GM23338 (cell line): ENCODE measurements around the gene ZPR1. TPM values are rescaled to one million over a fixed set of nuclear protein-coding genes. Genes with fewer than 3 reads are reported as not detected.

Experiments
- ATAC-seq: fragments of 200-7000 bp; cut with Tn5 transposase; 3 replicates; pipeline ENCODE4 v1.9.1; 2020
- DNase-seq: peaks from one replicate; pipeline ENCODE4 v3.0.0-alpha.2; 2015; ENCODE audit warnings: low spot score
- H2AFZ ChIP-seq: fragments of 200-600 bp; sonication (generic); 2 replicates; pipeline ENCODE4 v1.8.0; 2016; ENCODE audit warnings: antibody characterized with exemption, mild to moderate bottlenecking, moderate library complexity
- H3F3A ChIP-seq: fragments of 200-600 bp; sonication (generic); replicated peaks from 2 replicates; pipeline ENCODE4 v1.8.0; 2017; ENCODE audit warnings: antibody characterized with exemption, mixed run types, low read depth
- H3K27ac ChIP-seq: fragments of 200-600 bp; sonication (generic); 2 replicates; pipeline ENCODE4 v1.6.1; 2016; ENCODE audit warnings: low read depth
- H3K27me3 ChIP-seq: fragments of 200-600 bp; sonication (generic); 2 replicates; pipeline ENCODE4 v1.8.0; 2016; ENCODE audit warnings: mild to moderate bottlenecking, mixed run types, moderate library complexity; ENCODE audit not compliant: insufficient read depth
- H3K36me3 ChIP-seq: fragments of 200-600 bp; sonication (generic); 2 replicates; pipeline ENCODE4 v1.8.0; 2016; ENCODE audit warnings: mild to moderate bottlenecking; ENCODE audit not compliant: insufficient read depth
- H3K4me1 ChIP-seq: fragments of 200-600 bp; sonication (generic); 2 replicates; pipeline ENCODE4 v1.8.0; 2016; ENCODE audit warnings: mild to moderate bottlenecking, moderate library complexity; ENCODE audit not compliant: insufficient read depth
- H3K4me2 ChIP-seq: fragments of 200-600 bp; sonication (generic); 2 replicates; pipeline ENCODE4 v1.7.1; 2017; ENCODE audit warnings: mixed run types
- H3K4me3 ChIP-seq: fragments of 200-600 bp; sonication (generic); 2 replicates; pipeline ENCODE4 v1.6.1; 2016; ENCODE audit warnings: mixed run types
- H3K79me2 ChIP-seq: fragments of 200-600 bp; sonication (generic); replicated peaks from 2 replicates; pipeline ENCODE4 v1.8.0; 2017; ENCODE audit warnings: mild to moderate bottlenecking; ENCODE audit not compliant: insufficient read depth
- H3K9me2 ChIP-seq: fragments of 200-600 bp; sonication (generic); 2 replicates; pipeline ENCODE4 v1.8.0; 2017; ENCODE audit not compliant: insufficient read depth
- H4K20me1 ChIP-seq: fragments of 200-600 bp; sonication (generic); replicated peaks from 2 replicates; pipeline ENCODE4 v1.8.0; 2017; ENCODE audit warnings: mild to moderate bottlenecking; ENCODE audit not compliant: insufficient read depth
- H3K27ac Mint-ChIP-seq: 2 replicates; pipeline ENCODE4 v1.8.0; 2020; ENCODE audit warnings: inconsistent platforms, mild to moderate bottlenecking, moderate library complexity, mixed read lengths
- H3K27me3 Mint-ChIP-seq: 3 replicates; pipeline ENCODE4 v1.8.0; 2022; ENCODE audit warnings: low read depth, mild to moderate bottlenecking, moderate library complexity, mixed read lengths, inconsistent platforms; ENCODE audit not compliant: insufficient read depth, poor library complexity
- H3K36me3 Mint-ChIP-seq: 3 replicates; pipeline ENCODE4 v1.8.0; 2021; ENCODE audit warnings: low read depth, mild to moderate bottlenecking, inconsistent platforms, moderate library complexity, mixed read lengths
- H3K4me1 Mint-ChIP-seq: 3 replicates; pipeline ENCODE4 v1.8.0; 2020; ENCODE audit warnings: mild to moderate bottlenecking, inconsistent platforms, mixed read lengths
- H3K4me3 Mint-ChIP-seq: 3 replicates; pipeline ENCODE4 v1.8.0; 2021; ENCODE audit warnings: moderate library complexity, mild to moderate bottlenecking, inconsistent platforms, mixed read lengths
- H3K9me3 Mint-ChIP-seq: 3 replicates; pipeline ENCODE4 v1.8.0; 2020; ENCODE audit warnings: moderate library complexity, mild to moderate bottlenecking, inconsistent platforms, mixed read lengths
- EZH2phosphoT487 ChIP-seq: fragments of 200-600 bp; sonication (generic); IDR thresholded peaks from one replicate; pipeline ENCODE4 v1.8.1; 2018; ENCODE audit warnings: antibody characterized with exemption; ENCODE audit not compliant: unreplicated experiment
- JUNB ChIP-seq: IDR thresholded peaks from one replicate; pipeline ENCODE4 v1.6.1; 2016; ENCODE audit warnings: antibody characterized with exemption; ENCODE audit not compliant: unreplicated experiment
- STAT1 ChIP-seq: IDR thresholded peaks from one replicate; pipeline ENCODE4 v1.6.1; 2016; ENCODE audit warnings: antibody characterized with exemption; ENCODE audit not compliant: unreplicated experiment
- ZNF331 ChIP-seq: fragments of 250-450 bp; sonication (Bioruptor Pico); IDR thresholded peaks from 2 replicates; pipeline ENCODE4 v1.5.0; 2020; ENCODE audit warnings: low read depth, mild to moderate bottlenecking, moderate library complexity
- polyA plus RNA-seq: library from polyadenylated mRNA; unstranded; fragments of >200 nt; fragmentation: Nextera tagmentation; extraction: Ambion mirVana; gene quantifications from 2 replicates; pipeline ENCODE4 v1.2.1, GENCODE V29; 2016
- total RNA-seq: library from RNA; depleted of rRNA; stranded (reverse); fragments of >200 nt; shearing (Covaris generic); gene quantifications from 2 replicates; pipeline ENCODE4 v1.2.3, GENCODE V29; 2014
- TF ChIP-seq, protein P1 (sequence below): fragments of 250-450 bp; sonication (Bioruptor Pico); IDR thresholded peaks from 2 replicates; pipeline ENCODE4 v1.5.0; 2020; ENCODE audit warnings: mild to moderate bottlenecking, moderate library complexity
- TF ChIP-seq, protein P2 (sequence below): IDR thresholded peaks from one replicate; pipeline ENCODE4 v1.6.1; 2018; ENCODE audit warnings: antibody characterized with exemption; ENCODE audit not compliant: unreplicated experiment
- TF ChIP-seq, protein P3 (sequence below), 2 experiments: fragments of 200-600 bp in 1 of 2; sonication (generic) in 1 of 2; conservative IDR thresholded peaks; 2 replicates each; pipeline versions ENCODE4 v1.5.1 to v1.6.1; 2016 to 2017; ENCODE audit warnings: antibody characterized with exemption in 2 of 2, low read depth in 2 of 2, mild to moderate bottlenecking in 2 of 2, moderate library complexity in 1 of 2

ZPR1 gene
- total and polyA plus RNA-seq, 2 experiments from 2014 or later, result 55.4 to 96.7 TPM

DNA sequence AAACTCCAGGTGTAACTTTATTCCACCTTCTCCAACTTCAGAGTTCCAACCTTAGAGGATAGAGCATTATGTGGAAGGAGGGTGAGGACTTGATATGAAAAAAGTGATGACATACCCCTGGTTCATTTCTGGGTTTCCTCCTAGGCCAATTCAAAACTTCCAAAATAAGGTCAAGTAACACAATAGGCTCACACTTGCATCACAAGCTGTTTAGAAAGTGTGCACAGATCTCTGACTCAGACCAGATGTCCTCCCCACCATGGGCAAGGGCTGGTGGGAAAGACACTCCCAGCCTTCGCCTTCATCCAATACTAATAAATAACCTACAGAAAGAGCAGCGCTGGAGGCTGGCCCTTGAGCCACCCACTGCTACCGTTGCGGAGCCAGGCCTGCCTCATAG, 9.3 kb downstream of the ZPR1 start (continued):
- TF ChIP-seq, protein P1, sequence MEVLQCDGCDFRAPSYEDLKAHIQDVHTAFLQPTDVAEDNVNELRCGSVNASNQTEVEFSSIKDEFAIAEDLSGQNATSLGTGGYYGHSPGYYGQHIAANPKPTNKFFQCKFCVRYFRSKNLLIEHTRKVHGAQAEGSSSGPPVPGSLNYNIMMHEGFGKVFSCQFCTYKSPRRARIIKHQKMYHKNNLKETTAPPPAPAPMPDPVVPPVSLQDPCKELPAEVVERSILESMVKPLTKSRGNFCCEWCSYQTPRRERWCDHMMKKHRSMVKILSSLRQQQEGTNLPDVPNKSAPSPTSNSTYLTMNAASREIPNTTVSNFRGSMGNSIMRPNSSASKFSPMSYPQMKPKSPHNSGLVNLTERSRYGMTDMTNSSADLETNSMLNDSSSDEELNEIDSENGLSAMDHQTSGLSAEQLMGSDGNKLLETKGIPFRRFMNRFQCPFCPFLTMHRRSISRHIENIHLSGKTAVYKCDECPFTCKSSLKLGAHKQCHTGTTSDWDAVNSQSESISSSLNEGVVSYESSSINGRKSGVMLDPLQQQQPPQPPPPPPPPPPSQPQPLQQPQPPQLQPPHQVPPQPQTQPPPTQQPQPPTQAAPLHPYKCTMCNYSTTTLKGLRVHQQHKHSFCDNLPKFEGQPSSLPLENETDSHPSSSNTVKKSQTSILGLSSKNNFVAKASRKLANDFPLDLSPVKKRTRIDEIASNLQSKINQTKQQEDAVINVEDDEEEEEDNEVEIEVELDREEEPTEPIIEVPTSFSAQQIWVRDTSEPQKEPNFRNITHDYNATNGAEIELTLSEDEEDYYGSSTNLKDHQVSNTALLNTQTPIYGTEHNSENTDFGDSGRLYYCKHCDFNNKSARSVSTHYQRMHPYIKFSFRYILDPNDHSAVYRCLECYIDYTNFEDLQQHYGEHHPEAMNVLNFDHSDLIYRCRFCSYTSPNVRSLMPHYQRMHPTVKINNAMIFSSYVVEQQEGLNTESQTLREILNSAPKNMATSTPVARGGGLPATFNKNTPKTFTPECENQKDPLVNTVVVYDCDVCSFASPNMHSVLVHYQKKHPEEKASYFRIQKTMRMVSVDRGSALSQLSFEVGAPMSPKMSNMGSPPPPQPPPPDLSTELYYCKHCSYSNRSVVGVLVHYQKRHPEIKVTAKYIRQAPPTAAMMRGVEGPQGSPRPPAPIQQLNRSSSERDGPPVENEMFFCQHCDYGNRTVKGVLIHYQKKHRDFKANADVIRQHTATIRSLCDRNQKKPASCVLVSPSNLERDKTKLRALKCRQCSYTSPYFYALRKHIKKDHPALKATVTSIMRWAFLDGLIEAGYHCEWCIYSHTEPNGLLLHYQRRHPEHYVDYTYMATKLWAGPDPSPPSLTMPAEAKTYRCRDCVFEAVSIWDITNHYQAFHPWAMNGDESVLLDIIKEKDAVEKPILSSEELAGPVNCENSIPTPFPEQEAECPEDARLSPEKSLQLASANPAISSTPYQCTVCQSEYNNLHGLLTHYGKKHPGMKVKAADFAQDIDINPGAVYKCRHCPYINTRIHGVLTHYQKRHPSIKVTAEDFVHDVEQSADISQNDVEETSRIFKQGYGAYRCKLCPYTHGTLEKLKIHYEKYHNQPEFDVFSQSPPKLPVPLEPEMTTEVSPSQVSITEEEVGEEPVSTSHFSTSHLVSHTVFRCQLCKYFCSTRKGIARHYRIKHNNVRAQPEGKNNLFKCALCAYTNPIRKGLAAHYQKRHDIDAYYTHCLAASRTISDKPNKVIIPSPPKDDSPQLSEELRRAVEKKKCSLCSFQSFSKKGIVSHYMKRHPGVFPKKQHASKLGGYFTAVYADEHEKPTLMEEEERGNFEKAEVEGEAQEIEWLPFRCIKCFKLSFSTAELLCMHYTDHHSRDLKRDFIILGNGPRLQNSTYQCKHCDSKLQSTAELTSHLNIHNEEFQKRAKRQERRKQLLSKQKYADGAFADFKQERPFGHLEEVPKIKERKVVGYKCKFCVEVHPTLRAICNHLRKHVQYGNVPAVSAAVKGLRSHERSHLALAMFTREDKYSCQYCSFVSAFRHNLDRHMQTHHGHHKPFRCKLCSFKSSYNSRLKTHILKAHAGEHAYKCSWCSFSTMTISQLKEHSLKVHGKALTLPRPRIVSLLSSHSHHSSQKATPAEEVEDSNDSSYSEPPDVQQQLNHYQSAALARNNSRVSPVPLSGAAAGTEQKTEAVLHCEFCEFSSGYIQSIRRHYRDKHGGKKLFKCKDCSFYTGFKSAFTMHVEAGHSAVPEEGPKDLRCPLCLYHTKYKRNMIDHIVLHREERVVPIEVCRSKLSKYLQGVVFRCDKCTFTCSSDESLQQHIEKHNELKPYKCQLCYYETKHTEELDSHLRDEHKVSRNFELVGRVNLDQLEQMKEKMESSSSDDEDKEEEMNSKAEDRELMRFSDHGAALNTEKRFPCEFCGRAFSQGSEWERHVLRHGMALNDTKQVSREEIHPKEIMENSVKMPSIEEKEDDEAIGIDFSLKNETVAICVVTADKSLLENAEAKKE (CRISPR knock-in tag), result no peak
- no peak for TF ChIP-seq ZNF331 (CRISPR knock-in tag)
- no peak for TF ChIP-seq EZH2phosphoT487
- TF ChIP-seq, protein P2, sequence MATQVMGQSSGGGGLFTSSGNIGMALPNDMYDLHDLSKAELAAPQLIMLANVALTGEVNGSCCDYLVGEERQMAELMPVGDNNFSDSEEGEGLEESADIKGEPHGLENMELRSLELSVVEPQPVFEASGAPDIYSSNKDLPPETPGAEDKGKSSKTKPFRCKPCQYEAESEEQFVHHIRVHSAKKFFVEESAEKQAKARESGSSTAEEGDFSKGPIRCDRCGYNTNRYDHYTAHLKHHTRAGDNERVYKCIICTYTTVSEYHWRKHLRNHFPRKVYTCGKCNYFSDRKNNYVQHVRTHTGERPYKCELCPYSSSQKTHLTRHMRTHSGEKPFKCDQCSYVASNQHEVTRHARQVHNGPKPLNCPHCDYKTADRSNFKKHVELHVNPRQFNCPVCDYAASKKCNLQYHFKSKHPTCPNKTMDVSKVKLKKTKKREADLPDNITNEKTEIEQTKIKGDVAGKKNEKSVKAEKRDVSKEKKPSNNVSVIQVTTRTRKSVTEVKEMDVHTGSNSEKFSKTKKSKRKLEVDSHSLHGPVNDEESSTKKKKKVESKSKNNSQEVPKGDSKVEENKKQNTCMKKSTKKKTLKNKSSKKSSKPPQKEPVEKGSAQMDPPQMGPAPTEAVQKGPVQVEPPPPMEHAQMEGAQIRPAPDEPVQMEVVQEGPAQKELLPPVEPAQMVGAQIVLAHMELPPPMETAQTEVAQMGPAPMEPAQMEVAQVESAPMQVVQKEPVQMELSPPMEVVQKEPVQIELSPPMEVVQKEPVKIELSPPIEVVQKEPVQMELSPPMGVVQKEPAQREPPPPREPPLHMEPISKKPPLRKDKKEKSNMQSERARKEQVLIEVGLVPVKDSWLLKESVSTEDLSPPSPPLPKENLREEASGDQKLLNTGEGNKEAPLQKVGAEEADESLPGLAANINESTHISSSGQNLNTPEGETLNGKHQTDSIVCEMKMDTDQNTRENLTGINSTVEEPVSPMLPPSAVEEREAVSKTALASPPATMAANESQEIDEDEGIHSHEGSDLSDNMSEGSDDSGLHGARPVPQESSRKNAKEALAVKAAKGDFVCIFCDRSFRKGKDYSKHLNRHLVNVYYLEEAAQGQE, result no peak
- no peak for TF ChIP-seq STAT1

DNA sequence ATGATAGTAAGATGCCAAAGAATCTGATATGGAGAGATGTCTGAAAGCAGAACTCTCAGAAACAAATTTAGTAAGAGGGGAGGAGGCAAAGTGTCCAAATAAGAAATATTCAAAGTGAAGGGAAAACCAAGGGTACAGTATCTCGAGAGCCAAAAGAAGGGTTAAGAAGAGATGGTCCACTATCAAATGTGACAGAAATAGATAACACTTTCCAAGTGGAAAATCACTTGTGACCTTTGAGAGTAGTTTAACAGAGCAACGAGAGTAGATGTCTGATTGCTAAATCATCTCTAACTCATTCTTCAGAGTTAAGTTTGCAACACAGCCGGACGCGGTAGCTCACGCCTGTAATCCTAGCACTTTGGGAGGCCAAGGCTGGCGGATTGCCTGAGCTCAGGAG, 10.8 kb downstream of the ZPR1 start:
- H3K36me3 Mint-ChIP-seq, result peaks cover 53% of the 10 kb centered on the region
- H3K4me1 ChIP-seq, result peaks cover 9% of the 10 kb centered on the region; the same call in 1 of the 2 replicates
- DNase-seq, result no peak
- no peak overlapping the region for H3K4me3 ChIP-seq
- H3K36me3 ChIP-seq, result peaks cover 39% of the 10 kb centered on the region
- no peak overlapping the region for H3K27ac ChIP-seq
- no peaks in the 10 kb centered on the region for H3K9me3 Mint-ChIP-seq
- peaks cover 3% of the 10 kb centered on the region for H3K79me2 ChIP-seq
- H3K27me3 Mint-ChIP-seq, result peaks cover 4% of the 10 kb centered on the region
- H2AFZ ChIP-seq, result no peak overlapping the region
- H3K27me3 ChIP-seq, result no peaks in the 10 kb centered on the region
- H3K4me1 Mint-ChIP-seq, result peaks cover 9% of the 10 kb centered on the region
- H3K4me2 ChIP-seq, result no peak overlapping the region
- H3K4me3 Mint-ChIP-seq, result no peak overlapping the region
- H4K20me1 ChIP-seq, result peaks cover 8% of the 10 kb centered on the region; the same call in 1 of the 2 replicates
- H3F3A ChIP-seq, result 0 out of 2 replicates have a peak, but pooled peaks cover 5% of the 10 kb centered on the region
- no peak for ATAC-seq
- H3K9me2 ChIP-seq, result no peaks in the 10 kb centered on the region
- H3K27ac Mint-ChIP-seq, result no peak overlapping the region
- TF ChIP-seq JUNB, result no peak
- no peak for TF ChIP-seq EZH2phosphoT487
- TF ChIP-seq, protein P3, sequence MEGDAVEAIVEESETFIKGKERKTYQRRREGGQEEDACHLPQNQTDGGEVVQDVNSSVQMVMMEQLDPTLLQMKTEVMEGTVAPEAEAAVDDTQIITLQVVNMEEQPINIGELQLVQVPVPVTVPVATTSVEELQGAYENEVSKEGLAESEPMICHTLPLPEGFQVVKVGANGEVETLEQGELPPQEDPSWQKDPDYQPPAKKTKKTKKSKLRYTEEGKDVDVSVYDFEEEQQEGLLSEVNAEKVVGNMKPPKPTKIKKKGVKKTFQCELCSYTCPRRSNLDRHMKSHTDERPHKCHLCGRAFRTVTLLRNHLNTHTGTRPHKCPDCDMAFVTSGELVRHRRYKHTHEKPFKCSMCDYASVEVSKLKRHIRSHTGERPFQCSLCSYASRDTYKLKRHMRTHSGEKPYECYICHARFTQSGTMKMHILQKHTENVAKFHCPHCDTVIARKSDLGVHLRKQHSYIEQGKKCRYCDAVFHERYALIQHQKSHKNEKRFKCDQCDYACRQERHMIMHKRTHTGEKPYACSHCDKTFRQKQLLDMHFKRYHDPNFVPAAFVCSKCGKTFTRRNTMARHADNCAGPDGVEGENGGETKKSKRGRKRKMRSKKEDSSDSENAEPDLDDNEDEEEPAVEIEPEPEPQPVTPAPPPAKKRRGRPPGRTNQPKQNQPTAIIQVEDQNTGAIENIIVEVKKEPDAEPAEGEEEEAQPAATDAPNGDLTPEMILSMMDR (conservative IDR thresholded peaks at IDR 0.05; ENCODE audit: low read depth in 2 of 2), result no peak
